OCI-LY1 (cell line): Measurements from ENCODE around the gene STK24.

Experiments
- EZH2 ChIP-seq: fragments of 200-600 bp; sonication (generic), shearing (Covaris generic); IDR thresholded peaks from 2 replicates; pipeline ENCODE4 v1.8.0; 2017; ENCODE audit warnings: borderline replicate concordance, mixed run types, mild to moderate bottlenecking, antibody characterized with exemption, low read length, moderate library complexity, mixed read lengths
- TF ChIP-seq, protein P1 (sequence below): fragments of 200-600 bp; sonication (generic), shearing (Covaris generic); IDR thresholded peaks from 2 replicates; pipeline ENCODE4 v1.5.1; 2017; ENCODE audit warnings: mild to moderate bottlenecking, antibody characterized with exemption, low read length, moderate library complexity, mixed read lengths

- TF ChIP-seq, protein P1, sequence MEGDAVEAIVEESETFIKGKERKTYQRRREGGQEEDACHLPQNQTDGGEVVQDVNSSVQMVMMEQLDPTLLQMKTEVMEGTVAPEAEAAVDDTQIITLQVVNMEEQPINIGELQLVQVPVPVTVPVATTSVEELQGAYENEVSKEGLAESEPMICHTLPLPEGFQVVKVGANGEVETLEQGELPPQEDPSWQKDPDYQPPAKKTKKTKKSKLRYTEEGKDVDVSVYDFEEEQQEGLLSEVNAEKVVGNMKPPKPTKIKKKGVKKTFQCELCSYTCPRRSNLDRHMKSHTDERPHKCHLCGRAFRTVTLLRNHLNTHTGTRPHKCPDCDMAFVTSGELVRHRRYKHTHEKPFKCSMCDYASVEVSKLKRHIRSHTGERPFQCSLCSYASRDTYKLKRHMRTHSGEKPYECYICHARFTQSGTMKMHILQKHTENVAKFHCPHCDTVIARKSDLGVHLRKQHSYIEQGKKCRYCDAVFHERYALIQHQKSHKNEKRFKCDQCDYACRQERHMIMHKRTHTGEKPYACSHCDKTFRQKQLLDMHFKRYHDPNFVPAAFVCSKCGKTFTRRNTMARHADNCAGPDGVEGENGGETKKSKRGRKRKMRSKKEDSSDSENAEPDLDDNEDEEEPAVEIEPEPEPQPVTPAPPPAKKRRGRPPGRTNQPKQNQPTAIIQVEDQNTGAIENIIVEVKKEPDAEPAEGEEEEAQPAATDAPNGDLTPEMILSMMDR: no peak
- no peak for TF ChIP-seq EZH2
These were observed 39.2 kb downstream of the STK24 start for GRCh38 chr13:98537740-98538139.
